T-cell (primary cell): ENCODE measurements around the gene TMC3. TPM values are rescaled to one million over a fixed set of nuclear protein-coding genes. Genes with fewer than 3 reads are reported as not detected.
"Not testable (repeated sequence)": the region's sequence is repeated elsewhere in the genome, so short reads cannot be mapped to it uniquely, and the experiment has no call there.

Experiments
- ATAC-seq, 4 experiments: fragments of 200-7000 bp in 3 of 4; fragments of 150-1000 bp in 1 of 4; cut with Tn5 transposase; replicated peaks in 1 of 4; 1 replicate in 3 of 4; 2 replicates in 1 of 4; pipeline ENCODE4 v1.10.0; 2021; ENCODE audit warnings: moderate library complexity in 3 of 4, mild to moderate bottlenecking in 2 of 4, moderate number of reproducible peaks in 1 of 4
- CTCF ChIA-PET, 2 donors: fragments of 300-600 bp; sonication (Branson Sonifier 250); formaldehyde crosslinking; loops; one replicate each; lab custom pipeline; 2022; ENCODE audit warnings: antibody characterized with exemption in 2 of 2; lab: Charles Lee
- POLR2A ChIA-PET, 2 donors: fragments of 300-600 bp; sonication (Branson Sonifier 250); formaldehyde crosslinking; loops; one replicate each; lab custom pipeline; 2022; ENCODE audit warnings: antibody characterized with exemption in 2 of 2; lab: Charles Lee
- DNase-seq, 35 experiments: peaks; one replicate each; pipeline versions ENCODE4 v3.0.0 to v3.0.0-alpha.2; 2013 to 2023
- H3K27ac ChIP-seq: one replicate; pipeline ENCODE4 v1.5.1; 2013; ENCODE audit warnings: low read length
- H3K27me3 ChIP-seq, 2 experiments: replicated peaks in 1 of 2; 1 replicate in 1 of 2; 2 replicates in 1 of 2; pipeline versions ENCODE4 v1.6.1 to v1.7.0; 2013; ENCODE audit warnings: low read length in 1 of 2, mixed read lengths in 1 of 2; ENCODE audit not compliant: control insufficient read depth in 2 of 2, insufficient read depth in 2 of 2; ENCODE audit errors: extremely low read depth in 1 of 2
- H3K36me3 ChIP-seq, 2 donors: 1 replicate in 1 of 2; 2 replicates in 1 of 2; pipeline versions ENCODE4 v1.6.1 to v1.7.0; 2013; ENCODE audit warnings: low read length in 1 of 2; ENCODE audit not compliant: control insufficient read depth in 2 of 2, insufficient read depth in 1 of 2; ENCODE audit errors: extremely low read depth in 1 of 2
- H3K4me1 ChIP-seq, 2 experiments: 1 replicate in 1 of 2; 2 replicates in 1 of 2; pipeline versions ENCODE4 v1.6.1 to v1.7.0; 2013; ENCODE audit warnings: low read length in 2 of 2, mixed read lengths in 1 of 2; ENCODE audit not compliant: insufficient read depth in 2 of 2, control insufficient read depth in 1 of 2; ENCODE audit errors: extremely low read depth in 1 of 2
- H3K4me3 ChIP-seq, 2 donors: 1 replicate in 1 of 2; 2 replicates in 1 of 2; pipeline versions ENCODE4 v1.5.1 to v1.7.0; 2013; ENCODE audit warnings: mild to moderate bottlenecking in 2 of 2, low read length in 1 of 2, moderate library complexity in 1 of 2; ENCODE audit not compliant: control insufficient read depth in 1 of 2; ENCODE audit errors: extremely low read depth in 1 of 2
- H3K9me3 ChIP-seq: 2 replicates; pipeline ENCODE4 v1.7.0; 2013
- H3K27ac Mint-ChIP-seq, 2 donors: one replicate each; pipeline ENCODE4 v1.8.0; 2020 to 2021; ENCODE audit warnings: mild to moderate bottlenecking in 2 of 2, mixed read lengths in 2 of 2
- H3K27me3 Mint-ChIP-seq, 2 donors: one replicate each; pipeline ENCODE4 v1.8.0; 2021 to 2022; ENCODE audit warnings: mixed read lengths in 2 of 2
- H3K36me3 Mint-ChIP-seq: one replicate; pipeline ENCODE4 v1.8.0; 2021; ENCODE audit warnings: mixed read lengths
- H3K4me1 Mint-ChIP-seq, 3 donors: one replicate each; pipeline ENCODE4 v1.8.0; 2020 to 2022; ENCODE audit warnings: mixed read lengths in 3 of 3, mild to moderate bottlenecking in 1 of 3
- H3K4me3 Mint-ChIP-seq, 3 donors: one replicate each; pipeline ENCODE4 v1.8.0; 2020 to 2022; ENCODE audit warnings: mild to moderate bottlenecking in 3 of 3, mixed read lengths in 3 of 3, moderate library complexity in 3 of 3
- H3K9me3 Mint-ChIP-seq, 3 donors: one replicate each; pipeline ENCODE4 v1.8.0; 2020 to 2022; ENCODE audit warnings: mixed read lengths in 3 of 3
- WGBS: methylation state at CpG from one replicate; pipeline ENCODE4 v1.1.5; 2013; ENCODE audit warnings: missing lambda C conversion rate; ENCODE audit not compliant: insufficient coverage; 5-methylcytosine and 5-hydroxymethylcytosine counted together
- total RNA-seq, 35 experiments: library from RNA in 6 of 35; stranded (reverse) in 6 of 35; fragments of 120-200 nt in 1 of 35; gene quantifications; one replicate each; pipeline versions ENCODE4 v1.2.1 to v1.2.4 and lab custom pipeline; 2013 to 2026

Gene TMC3
- total RNA-seq, 5 donors from 2014 or later (not counting 1 experiment from before 2014, with no cell fraction given), result not detected

GRCh38 chr15:81348691-81349090 is 25.3 kb downstream of the TMC3 start:
- H3K27me3 ChIP-seq, POLR2A ChIA-PET, H3K36me3 Mint-ChIP-seq, H3K27ac Mint-ChIP-seq, H3K9me3 Mint-ChIP-seq, H3K36me3 ChIP-seq, H3K4me1 Mint-ChIP-seq, H3K27me3 Mint-ChIP-seq, ATAC-seq, H3K4me1 ChIP-seq, DNase-seq, H3K9me3 ChIP-seq, H3K4me3 ChIP-seq, H3K4me3 Mint-ChIP-seq, H3K27ac ChIP-seq, CTCF ChIA-PET: not testable (repeated sequence)
- 78% methylated on average over 2 of the region's 11 CpGs for WGBS

- no peak overlapping the region for H3K4me3 ChIP-seq
- Mint-ChIP-seq H3K9me3 (no peaks in the 10 kb centered on the region), H3K27ac (no peak overlapping the region), H3K4me3 (no peak overlapping the region), H3K36me3 (no peaks in the 10 kb centered on the region), H3K27me3 (peaks cover 0 to 4% of the 10 kb centered on the region in 2 donors), H3K4me1 (no peaks in the 10 kb centered on the region)
- WGBS, result 50% methylated on average over 1 of the region's 4 CpGs
- no peaks in the 10 kb centered on the region for H3K9me3 ChIP-seq
- H3K27me3 ChIP-seq, result no peaks in the 10 kb centered on the region
- CTCF ChIA-PET, result no interaction called here
- POLR2A ChIA-PET, result no interaction called here
- no peak overlapping the region for H3K27ac ChIP-seq
- no peaks in the 10 kb centered on the region for H3K36me3 ChIP-seq
- DNase-seq, result no peak
- no peak for ATAC-seq
- no peaks in the 10 kb centered on the region for H3K4me1 ChIP-seq
These were observed 26.1 kb downstream of the TMC3 start for GRCh38 chr15:81347910-81348309.

GRCh38 chr15:81346611-81347010 is 27.4 kb downstream of the TMC3 start:
- ChIA-PET POLR2A (interaction anchor here in 1 of 2 donors (0.6 kb wide), 1 partner anchor 822 kb away, joined by 3 read pairs; no protein-coding TSS in a partner anchor), CTCF (interaction anchor here in 1 of 2 donors (0.6 kb wide), 1 partner anchor 456 kb away, joined by 3 read pairs; no protein-coding TSS in a partner anchor)
- H3K4me1 Mint-ChIP-seq, result no peaks in the 10 kb centered on the region
- Histone ChIP-seq H3K4me1 (no peaks in the 10 kb centered on the region), H3K36me3 (no peaks in the 10 kb centered on the region), H3K27ac (no peak overlapping the region), H3K27me3 (no peaks in the 10 kb centered on the region), H3K4me3 (no peak overlapping the region), H3K9me3 (no peaks in the 10 kb centered on the region)
- ATAC-seq, result no peak
- 100% methylated on average over 1 of the region's 2 CpGs for WGBS
- H3K4me3 Mint-ChIP-seq, result no peak overlapping the region
- H3K27me3 Mint-ChIP-seq, result peaks cover 0 to 4% of the 10 kb centered on the region in 2 donors
- no peaks in the 10 kb centered on the region for H3K9me3 Mint-ChIP-seq
- DNase-seq, result no peak
- no peaks in the 10 kb centered on the region for H3K36me3 Mint-ChIP-seq
- H3K27ac Mint-ChIP-seq, result no peak overlapping the region

- peaks cover 0 to 2% of the 10 kb centered on the region in 2 donors for H3K27me3 Mint-ChIP-seq
- CTCF ChIA-PET, result interaction anchor here (0.6 to 0.7 kb wide), 2 partner anchors 196 to 934 kb away, joined by 3 to 5 read pairs; no protein-coding TSS in a partner anchor
- Histone ChIP-seq H3K4me1 (no peaks in the 10 kb centered on the region), H3K9me3 (no peaks in the 10 kb centered on the region), H3K27ac (no peak overlapping the region), H3K4me3 (no peak overlapping the region), H3K36me3 (no peaks in the 10 kb centered on the region), H3K27me3 (no peaks in the 10 kb centered on the region)
- H3K4me1 Mint-ChIP-seq, result no peaks in the 10 kb centered on the region
- H3K4me3 Mint-ChIP-seq, result no peak overlapping the region
- H3K27ac Mint-ChIP-seq, result no peak overlapping the region
- H3K9me3 Mint-ChIP-seq, result no peaks in the 10 kb centered on the region
- WGBS, result 100% methylated on average over 2 of the region's 4 CpGs
- POLR2A ChIA-PET, result no interaction called here
- DNase-seq (no peak), ATAC-seq (no peak)
- H3K36me3 Mint-ChIP-seq, result no peaks in the 10 kb centered on the region
These were observed 30.6 kb downstream of the TMC3 start for GRCh38 chr15:81343371-81343770.

- no peaks in the 10 kb centered on the region for H3K36me3 ChIP-seq
- H3K36me3 Mint-ChIP-seq, result no peaks in the 10 kb centered on the region
- no peaks in the 10 kb centered on the region for H3K9me3 Mint-ChIP-seq
- H3K27ac ChIP-seq, result no peak overlapping the region
- H3K27ac Mint-ChIP-seq, result no peak overlapping the region
- peaks cover 0 to 2% of the 10 kb centered on the region in 2 donors for H3K27me3 Mint-ChIP-seq
- H3K4me3 Mint-ChIP-seq, result no peak overlapping the region
- no peaks in the 10 kb centered on the region for H3K4me1 ChIP-seq
- no peaks in the 10 kb centered on the region for H3K27me3 ChIP-seq
- CTCF ChIA-PET, result interaction anchor here in 1 of 2 donors (1.8 kb wide), 1 partner anchor 75 kb away, joined by 5 read pairs; no protein-coding TSS in a partner anchor
- no CpG with 5 or more reads among the region's 4 CpGs for WGBS
- ATAC-seq, result no peak
- no peak overlapping the region for H3K4me3 ChIP-seq
- H3K9me3 ChIP-seq, result no peaks in the 10 kb centered on the region
- no peak for DNase-seq
- POLR2A ChIA-PET, result no interaction called here
- H3K4me1 Mint-ChIP-seq, result peaks cover 4 to 5% (median 4%) of the 10 kb centered on the region in 3 donors
These were observed 32.7 kb downstream of the TMC3 start for GRCh38 chr15:81341351-81341750.

GRCh38 chr15:81339851-81340250 is 34.2 kb downstream of the TMC3 start:
- Histone ChIP-seq H3K36me3 (no peaks in the 10 kb centered on the region), H3K27ac (no peak overlapping the region), H3K27me3 (no peaks in the 10 kb centered on the region), H3K4me1 (no peaks in the 10 kb centered on the region), H3K4me3 (no peak overlapping the region), H3K9me3 (no peaks in the 10 kb centered on the region)
- CTCF ChIA-PET, result interaction anchor here in 1 of 2 donors (1.5 kb wide), 1 partner anchor 74 kb away, joined by 6 read pairs; no protein-coding TSS in a partner anchor
- Mint-ChIP-seq H3K27ac (no peak overlapping the region), H3K9me3 (no peaks in the 10 kb centered on the region), H3K36me3 (no peaks in the 10 kb centered on the region), H3K27me3 (peaks cover 0 to 2% of the 10 kb centered on the region in 2 donors), H3K4me3 (no peak overlapping the region), H3K4me1 (peaks cover 4 to 8% (median 5%) of the 10 kb centered on the region in 3 donors)
- POLR2A ChIA-PET, result interaction anchor here in 1 of 2 donors (0.6 kb wide), 1 partner anchor 91 kb away, joined by 8 read pairs; no protein-coding TSS in a partner anchor
- ATAC-seq (no peak), DNase-seq (no peak)
- 80% methylated on average over 1 of the region's 4 CpGs for WGBS
